ENCODE measurements around the gene CALML3.

GRCh38 chr10:5556576-5556975 lies 31.8 kb downstream of the CALML3 start:
- TF ChIP-seq CTCF (IDR thresholded peaks at IDR 0.05) (no peak), TCF7L2 (IDR thresholded peaks at IDR 0.05; ENCODE audit: low read depth, low read length) (no peak), POLR2AphosphoS5 (IDR thresholded peaks at IDR 0.05; ENCODE audit: low read depth, low read length) (no peak), SIN3A (IDR thresholded peaks at IDR 0.05; ENCODE audit: borderline replicate concordance, insufficient read depth, low read depth, low read length) (no peak)
- TF ChIP-seq, protein P1, sequence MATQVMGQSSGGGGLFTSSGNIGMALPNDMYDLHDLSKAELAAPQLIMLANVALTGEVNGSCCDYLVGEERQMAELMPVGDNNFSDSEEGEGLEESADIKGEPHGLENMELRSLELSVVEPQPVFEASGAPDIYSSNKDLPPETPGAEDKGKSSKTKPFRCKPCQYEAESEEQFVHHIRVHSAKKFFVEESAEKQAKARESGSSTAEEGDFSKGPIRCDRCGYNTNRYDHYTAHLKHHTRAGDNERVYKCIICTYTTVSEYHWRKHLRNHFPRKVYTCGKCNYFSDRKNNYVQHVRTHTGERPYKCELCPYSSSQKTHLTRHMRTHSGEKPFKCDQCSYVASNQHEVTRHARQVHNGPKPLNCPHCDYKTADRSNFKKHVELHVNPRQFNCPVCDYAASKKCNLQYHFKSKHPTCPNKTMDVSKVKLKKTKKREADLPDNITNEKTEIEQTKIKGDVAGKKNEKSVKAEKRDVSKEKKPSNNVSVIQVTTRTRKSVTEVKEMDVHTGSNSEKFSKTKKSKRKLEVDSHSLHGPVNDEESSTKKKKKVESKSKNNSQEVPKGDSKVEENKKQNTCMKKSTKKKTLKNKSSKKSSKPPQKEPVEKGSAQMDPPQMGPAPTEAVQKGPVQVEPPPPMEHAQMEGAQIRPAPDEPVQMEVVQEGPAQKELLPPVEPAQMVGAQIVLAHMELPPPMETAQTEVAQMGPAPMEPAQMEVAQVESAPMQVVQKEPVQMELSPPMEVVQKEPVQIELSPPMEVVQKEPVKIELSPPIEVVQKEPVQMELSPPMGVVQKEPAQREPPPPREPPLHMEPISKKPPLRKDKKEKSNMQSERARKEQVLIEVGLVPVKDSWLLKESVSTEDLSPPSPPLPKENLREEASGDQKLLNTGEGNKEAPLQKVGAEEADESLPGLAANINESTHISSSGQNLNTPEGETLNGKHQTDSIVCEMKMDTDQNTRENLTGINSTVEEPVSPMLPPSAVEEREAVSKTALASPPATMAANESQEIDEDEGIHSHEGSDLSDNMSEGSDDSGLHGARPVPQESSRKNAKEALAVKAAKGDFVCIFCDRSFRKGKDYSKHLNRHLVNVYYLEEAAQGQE (IDR thresholded peaks at IDR 0.05; ENCODE audit: insufficient read depth in 1 of 2, low read depth in 2 of 2, low read length in 1 of 2) = no peak
